Ovary (tissue), 9 donors: ENCODE measurements around the gene USP6NL. TPM values are rescaled to one million over a fixed set of nuclear protein-coding genes. Genes with fewer than 3 reads are reported as not detected.
"Not testable (repeated sequence)": the region's sequence is repeated elsewhere in the genome, so short reads cannot be mapped to it uniquely, and the experiment has no call there.

Experiments
- DNase-seq, 5 donors: peaks; one replicate each; pipeline ENCODE4 v3.0.0-alpha.2; 2019 to 2020
- H3K27ac ChIP-seq, 2 donors: fragments of 200-600 bp; one replicate each; pipeline versions ENCODE4 v1.5.1 to v1.8.0; 2019 to 2022
- H3K27me3 ChIP-seq: fragments of 200-600 bp; one replicate; pipeline ENCODE4 v1.8.0; 2022
- H3K36me3 ChIP-seq: fragments of 200-600 bp; sonication (generic); one replicate; pipeline ENCODE4 v1.5.1; 2019
- H3K4me1 ChIP-seq: one replicate; pipeline ENCODE4 v1.8.1; 2013; ENCODE audit warnings: mild to moderate bottlenecking, moderate library complexity; ENCODE audit not compliant: insufficient read depth
- H3K4me3 ChIP-seq: fragments of 200-600 bp; sonication (generic); one replicate; pipeline ENCODE4 v1.5.1; 2017
- H3K9me3 ChIP-seq, 2 donors: fragments of 200-600 bp in 1 of 2; sonication (generic) in 1 of 2; one replicate each; pipeline versions ENCODE4 v1.5.1 to v1.8.1; 2013 to 2019; ENCODE audit warnings: mild to moderate bottlenecking in 1 of 2, moderate library complexity in 1 of 2
- CTCF ChIP-seq, 3 donors: fragments of 450-650 bp in 2 of 3; fragments of 200-600 bp in 1 of 3; IDR thresholded peaks; one replicate each; pipeline versions ENCODE4 v1.5.1 to v1.8.0; 2016 to 2022; ENCODE audit warnings: antibody characterized with exemption in 3 of 3, mild to moderate bottlenecking in 1 of 3
- EP300 ChIP-seq: sonication (generic); formaldehyde crosslinking; IDR thresholded peaks from one replicate; pipeline ENCODE4 v1.6.1; 2017; ENCODE audit warnings: antibody characterized with exemption
- POLR2A ChIP-seq: fragments of 450-650 bp; IDR thresholded peaks from one replicate; pipeline ENCODE4 v1.6.1; 2017; ENCODE audit warnings: antibody characterized with exemption, mild to moderate bottlenecking, moderate library complexity
- WGBS, 3 donors: extraction: QIAGEN DNeasy Blood & Tissue Kit in 1 of 3; methylation state at CpG; one replicate each; pipeline versions ENCODE4 v1.1.5 to v1.1.7; 2013 to 2017; 5-methylcytosine and 5-hydroxymethylcytosine counted together
- intact Hi-C, 4 donors: fragments of 100-400 bp; cut with DNase I; formaldehyde crosslinking; loops; one replicate each; pipeline versions ENCODE4 v1.11.0 to v1.15.1; 2022 to 2023
- polyA plus RNA-seq, 2 donors: library from polyadenylated mRNA; stranded (reverse); fragments of 200-250 nt in 1 of 2; fragments of 350-450 nt in 1 of 2; fragmentation: Illumina TruSeq in 1 of 2; extraction: RNeasy Lipid Tissue Mini Kit (QIAGEN cat#74804) in 1 of 2; gene quantifications; one replicate each; pipeline ENCODE4 v1.2.3, GENCODE V29; 2013 to 2014
- total RNA-seq, 7 donors: library from RNA; depleted of rRNA in 2 of 7; stranded (reverse); fragments of >200 nt in 2 of 7; fragmentation: NEBNext Ultra II Directional in 3 of 7; extraction: Animal tissue kit (Norgen Biotek cat#: 25700) in 3 of 7; gene quantifications; one replicate each; pipeline versions ENCODE4 v1.1.0 to v1.2.4, GENCODE V29; 2016 to 2023
- donor health status: DM: no; HTN: no; CAD: no; lungs with moderate emphysema.
- donor health status: DM: no; HTN: no; CAD: no.
- donor health status: Bipolar disorder and iron deficiency.
- donor health status: DM: yes; HTN: yes; CAD: no.
- donor health status: DM: no; HTN: no; CAD: no.
- donor health status: DM: yes; HTN: yes; CAD: no.

The USP6NL gene
- total and polyA plus RNA-seq, 9 donors: 9.6 to 28.8 (median 16.3) TPM

- DNase-seq: no peak
- H3K4me1 ChIP-seq: no peaks in the 10 kb centered on the region
- TF ChIP-seq CTCF (IDR thresholded peaks at IDR 0.05) (no peak), POLR2A (no peak), EP300 (no peak)
- intact Hi-C loops: no loop called here
- no peaks in the 10 kb centered on the region for H3K9me3 ChIP-seq
- no peaks in the 10 kb centered on the region for H3K36me3 ChIP-seq
- no peak overlapping the region for H3K27ac ChIP-seq
- H3K27me3 ChIP-seq: no peaks in the 10 kb centered on the region
- no peak overlapping the region for H3K4me3 ChIP-seq
- 80 to 96% (median 82%) methylated on average over 3 of the region's 3 CpGs for WGBS, 3 donors
These were observed 109.8 kb downstream of the USP6NL start for GRCh38 chr10:11501600-11501999.

GRCh38 chr10:11499425-11500071 is 111.9 kb downstream of the USP6NL start:
- no peak for DNase-seq
- no peaks in the 10 kb centered on the region for H3K9me3 ChIP-seq
- H3K27me3 ChIP-seq: no peaks in the 10 kb centered on the region
- TF ChIP-seq CTCF (IDR thresholded peaks at IDR 0.05): no peak
- TF ChIP-seq EP300: no peak
- no peak for TF ChIP-seq POLR2A
- no peak overlapping the region for H3K4me3 ChIP-seq
- H3K36me3 ChIP-seq: no peaks in the 10 kb centered on the region
- WGBS, 3 donors: 89 to 95% (median 91%) methylated on average over 4 of the region's 4 CpGs
- H3K4me1 ChIP-seq: no peaks in the 10 kb centered on the region
- H3K27ac ChIP-seq: no peak overlapping the region
- intact Hi-C loops: no loop called here

GRCh38 chr10:11498399-11498798 is 113.1 kb downstream of the USP6NL start:
- TF ChIP-seq CTCF (IDR thresholded peaks at IDR 0.05) (no peak), POLR2A (no peak), EP300 (no peak)
- no peak for DNase-seq
- Histone ChIP-seq H3K4me1 (no peaks in the 10 kb centered on the region), H3K27me3 (no peaks in the 10 kb centered on the region), H3K4me3 (no peak overlapping the region), H3K9me3 (no peaks in the 10 kb centered on the region), H3K36me3 (no peaks in the 10 kb centered on the region), H3K27ac (no peak overlapping the region)
- WGBS, 3 donors: 87 to 96% (median 94%) methylated on average over 2 of the region's 2 CpGs
- intact Hi-C loops: no loop called here

- H3K36me3 ChIP-seq, H3K27me3 ChIP-seq, H3K4me3 ChIP-seq, H3K4me1 ChIP-seq, H3K27ac ChIP-seq, H3K9me3 ChIP-seq, intact Hi-C loops: not testable (repeated sequence)
- peak in 2 of 3 donors; percentile 33 to 39 for TF ChIP-seq CTCF (IDR thresholded peaks at IDR 0.05)
- peak; percentile 25 to 78 (median 59) for DNase-seq
- whole genome bisulfite sequencing, 3 donors: 42 to 52% (median 43%) methylated on average over 12 to 13 of the region's 13 CpGs
These were observed 116.5 kb downstream of the USP6NL start for GRCh38 chr10:11494923-11495322.
